Posterior cingulate gyrus (tissue), 11 donors: ENCODE results near the gene NPDC1.
A peak's percentile ranks its signal among the peaks of the same experiment; 100 is the strongest.

Source experiments
- DNase-seq, 10 donors: peaks; one replicate each; pipeline versions ENCODE4 v3.0.0 to v3.0.0-alpha.2; 2020 to 2021; ENCODE audit warnings: mixed read lengths in 3 of 10
- intact Hi-C: fragments of 100-400 bp; cut with DNase I; formaldehyde crosslinking; loops from one replicate; pipeline ENCODE4 v1.15.1; 2023

Gene NPDC1, protein sequence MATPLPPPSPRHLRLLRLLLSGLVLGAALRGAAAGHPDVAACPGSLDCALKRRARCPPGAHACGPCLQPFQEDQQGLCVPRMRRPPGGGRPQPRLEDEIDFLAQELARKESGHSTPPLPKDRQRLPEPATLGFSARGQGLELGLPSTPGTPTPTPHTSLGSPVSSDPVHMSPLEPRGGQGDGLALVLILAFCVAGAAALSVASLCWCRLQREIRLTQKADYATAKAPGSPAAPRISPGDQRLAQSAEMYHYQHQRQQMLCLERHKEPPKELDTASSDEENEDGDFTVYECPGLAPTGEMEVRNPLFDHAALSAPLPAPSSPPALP

DNA sequence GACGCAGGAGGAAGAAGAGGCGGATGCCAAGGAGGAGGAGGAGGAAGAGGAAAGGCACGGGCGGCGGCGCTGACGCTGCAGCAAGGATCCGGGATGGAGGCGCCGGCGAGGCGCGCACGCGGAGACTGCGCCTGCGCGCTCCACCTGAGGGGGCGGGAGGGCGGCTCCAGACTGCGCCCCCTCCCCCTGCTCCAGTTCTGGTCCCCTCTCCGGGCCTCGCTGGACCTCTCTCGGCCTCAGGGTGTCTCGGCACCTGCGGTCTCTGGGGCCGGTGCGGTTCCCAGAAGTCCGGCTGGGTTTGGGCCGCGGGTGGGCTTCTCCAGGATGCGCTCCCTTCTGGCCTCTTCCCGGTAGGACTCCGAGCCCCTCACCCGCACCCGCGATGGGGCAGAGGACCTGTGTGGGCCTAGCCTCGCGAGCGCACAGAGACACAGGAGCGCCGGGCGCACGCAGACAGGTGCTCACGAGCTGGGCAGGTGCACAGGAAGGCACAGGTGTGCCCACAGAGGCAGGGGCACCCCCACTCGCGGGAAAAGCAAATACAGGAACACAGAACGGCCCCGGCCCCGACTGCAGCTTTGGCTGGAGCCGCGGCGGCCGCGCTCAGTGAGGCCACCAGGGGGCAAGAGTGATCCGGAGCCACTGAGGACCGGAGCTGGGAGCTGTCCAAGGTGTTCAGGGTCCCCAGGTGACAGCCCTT is at the start of gene NPDC1:
Gene NPDC1 (minus strand): TSS at position 90 of the 700 bp plus-strand sequence. CDS start 188 bp downstream, outside the sequence.
- peak in 9 of 10 donors; percentile 72 to 96 (median 80) for DNase-seq
- intact Hi-C loops = no loop called here

DNA sequence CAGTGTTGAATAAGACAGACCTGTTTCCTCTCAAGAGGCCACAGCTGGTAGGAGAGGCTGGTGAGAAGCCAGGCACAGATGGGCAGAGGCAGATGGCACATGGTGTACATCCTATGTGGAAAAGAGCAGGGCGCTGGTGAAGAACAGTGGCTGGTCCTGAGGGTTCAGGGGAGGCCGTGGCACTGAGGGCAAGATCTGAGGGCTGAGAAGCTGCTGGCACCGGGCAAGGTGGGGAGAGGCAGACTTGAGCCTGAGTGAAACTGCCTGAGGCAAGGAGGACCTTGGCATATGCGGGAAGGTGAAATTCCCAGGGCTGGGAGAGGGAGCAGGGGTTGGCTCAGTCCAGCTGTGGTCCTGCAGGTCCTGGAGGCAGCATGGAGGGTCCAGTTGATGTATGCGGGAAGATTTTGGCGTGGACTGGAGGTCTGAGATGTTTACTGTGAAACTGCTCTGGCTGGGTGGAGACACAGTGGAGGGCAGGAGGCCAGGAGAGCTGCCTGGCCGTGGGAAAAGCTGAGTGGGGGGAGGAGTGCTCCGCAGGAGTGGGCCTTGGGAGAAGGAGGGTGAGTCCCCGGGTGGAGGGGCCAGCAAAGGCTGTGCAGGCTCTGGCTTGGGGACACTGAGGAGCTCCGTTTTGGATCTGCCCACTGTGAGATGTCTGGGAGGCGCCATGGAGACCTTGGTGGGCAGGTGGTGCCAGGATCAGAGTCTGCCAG is 43.4 kb upstream of the NPDC1 start:
- intact Hi-C loops = no loop called here
- peak in 1 of 10 donors; percentile 84 for DNase-seq

DNA sequence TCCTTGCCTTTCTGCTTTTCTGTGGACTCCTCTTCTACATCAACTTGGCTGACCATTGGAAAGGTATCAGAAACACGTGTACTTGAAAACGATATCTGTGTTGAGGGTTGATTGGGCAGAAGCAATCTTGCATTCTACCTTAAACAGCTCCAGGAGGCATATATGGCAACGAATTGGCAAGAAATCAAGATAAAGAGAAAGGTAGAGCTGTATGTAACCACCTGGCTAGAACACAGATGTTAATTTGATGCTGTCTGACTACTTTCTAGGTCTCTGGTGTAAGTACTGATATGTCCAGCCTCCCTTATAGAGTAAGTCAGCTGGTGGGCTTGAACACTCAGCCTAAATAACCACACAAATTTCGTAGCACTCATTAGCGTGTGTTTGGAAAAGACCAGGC is 42.1 kb upstream of the NPDC1 start:
- intact Hi-C loops = no loop called here

DNA sequence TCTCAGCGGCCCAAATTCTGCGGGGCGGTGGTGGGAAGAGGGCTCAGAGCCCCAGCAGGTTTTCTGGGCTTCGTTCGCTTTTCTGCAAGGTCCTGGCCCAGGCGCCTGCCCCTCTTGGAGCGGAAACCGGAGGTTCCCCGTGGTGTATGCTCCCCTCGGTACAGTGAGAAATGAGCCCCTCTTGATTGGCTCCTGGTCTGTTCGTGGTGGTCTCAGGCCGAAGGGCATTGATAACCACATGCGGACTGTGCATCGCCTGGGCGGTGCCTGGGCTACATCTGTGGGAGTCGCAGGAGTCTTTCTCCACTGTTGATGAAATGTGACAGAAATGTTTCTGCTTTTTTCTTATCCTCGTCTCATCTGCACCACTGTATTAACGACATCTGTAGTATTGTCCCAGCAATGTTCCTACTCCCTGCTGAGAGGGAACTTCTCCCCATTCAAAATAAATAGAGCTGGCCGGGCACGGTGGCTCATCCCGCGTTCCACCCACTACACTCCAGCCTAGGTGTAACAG is 41.5 kb upstream of the NPDC1 start:
- DNase-seq = no peak
- intact Hi-C loops = no loop called here

More for the DNA sequence above, 42.1 kb upstream of the NPDC1 start:
- no peak for DNase-seq

DNA sequence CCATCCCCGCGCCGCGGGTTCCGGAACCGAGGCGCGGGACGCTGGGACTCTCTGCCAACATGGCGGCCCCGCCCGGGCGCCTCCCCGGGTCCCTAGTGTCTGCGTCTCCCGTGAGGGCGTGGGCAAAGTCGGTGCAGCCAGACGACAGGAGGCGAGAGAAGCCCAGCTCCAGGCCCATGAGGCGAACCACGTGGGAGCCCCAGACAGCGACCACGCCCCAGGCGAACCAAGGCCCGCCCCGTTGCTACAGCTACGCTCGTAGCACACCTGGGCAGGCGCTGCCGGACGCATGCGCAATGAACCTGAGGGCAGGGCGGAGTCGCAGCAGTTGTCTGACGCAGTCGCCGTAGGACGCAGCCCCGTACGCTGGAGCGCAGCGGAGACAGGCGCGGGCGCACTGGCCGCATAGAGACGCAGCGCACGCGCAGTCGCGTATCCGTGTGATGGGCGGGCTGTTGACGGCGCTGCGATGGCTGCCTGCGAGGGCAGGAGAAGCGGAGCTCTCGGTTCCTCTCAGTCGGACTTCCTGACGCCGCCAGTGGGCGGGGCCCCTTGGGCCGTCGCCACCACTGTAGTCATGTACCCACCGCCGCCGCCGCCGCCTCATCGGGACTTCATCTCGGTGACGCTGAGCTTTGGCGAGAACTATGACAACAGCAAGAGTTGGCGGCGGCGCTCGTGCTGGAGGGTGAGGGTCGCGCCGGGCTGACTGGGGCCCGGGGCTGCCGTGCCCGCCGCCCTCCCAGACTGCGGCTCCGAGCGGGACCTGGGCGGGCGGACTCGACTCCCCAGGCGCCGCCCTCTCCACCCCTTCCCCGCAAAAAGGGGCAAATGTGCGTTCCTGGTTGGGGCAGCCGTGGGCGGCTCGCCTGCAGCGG is 40.8 kb upstream of the NPDC1 start, which contains the start of gene MAN1B1:
Gene MAN1B1 (plus strand): TSS at position 455 of the 878 bp plus-strand sequence. CDS start 15 bp downstream, at position 470.
- peak; percentile 93 to 99 (median 96) for DNase-seq
- intact Hi-C loops = no loop called here

DNA sequence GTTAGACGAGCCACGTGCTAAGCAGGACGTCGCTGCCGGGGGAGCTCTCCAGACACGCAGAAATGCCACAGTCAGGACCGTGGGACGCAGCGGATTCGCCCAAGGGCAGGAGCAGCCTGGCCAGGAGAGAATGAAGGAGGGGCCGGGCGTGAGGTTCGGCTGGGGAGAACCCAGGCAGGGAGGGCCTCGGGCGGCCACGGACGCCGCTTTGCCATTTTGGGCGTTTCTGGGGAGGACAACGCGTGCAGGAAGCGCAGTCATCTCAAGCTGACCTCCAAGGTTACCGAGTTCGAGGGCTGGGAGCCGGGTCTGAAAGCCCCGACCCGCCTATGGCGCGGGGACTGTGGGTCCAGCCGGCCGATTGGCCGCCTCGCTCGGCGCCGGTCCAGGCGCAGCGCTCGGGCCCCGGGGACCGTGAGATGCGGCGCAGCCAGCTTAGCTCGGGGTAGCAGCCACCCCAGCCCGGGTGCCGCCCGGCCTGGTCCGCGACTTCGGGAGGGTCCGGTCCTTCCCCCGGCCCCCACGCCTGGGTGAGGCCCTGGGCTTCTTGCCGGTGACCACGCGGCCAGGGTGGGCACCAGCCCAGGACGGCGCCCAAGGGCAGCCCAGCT is 40.0 kb upstream of the NPDC1 start:
- intact Hi-C loops = no loop called here
- peak in 1 of 10 donors; percentile 86 for DNase-seq

DNA sequence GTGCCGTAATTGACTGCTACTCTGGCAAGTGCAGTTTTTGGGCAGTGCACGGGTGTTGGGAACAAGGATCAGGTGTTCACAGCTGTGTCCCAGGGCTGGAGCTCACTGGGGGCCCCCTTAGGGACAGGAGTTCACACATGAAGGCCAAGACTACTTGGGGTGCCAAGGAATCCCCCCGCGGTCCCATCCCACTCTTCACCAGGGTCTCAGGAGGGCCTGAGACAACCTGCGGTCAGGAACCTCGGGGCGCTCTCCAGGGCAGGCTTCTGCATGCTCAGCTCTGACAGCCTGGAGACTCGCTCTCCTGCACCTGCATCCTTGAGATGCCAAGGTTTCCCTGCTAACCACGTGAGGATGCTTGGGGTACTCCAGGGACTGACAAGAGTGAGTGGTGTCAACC is 38.5 kb upstream of the NPDC1 start:
- intact Hi-C loops = no loop called here

DNA sequence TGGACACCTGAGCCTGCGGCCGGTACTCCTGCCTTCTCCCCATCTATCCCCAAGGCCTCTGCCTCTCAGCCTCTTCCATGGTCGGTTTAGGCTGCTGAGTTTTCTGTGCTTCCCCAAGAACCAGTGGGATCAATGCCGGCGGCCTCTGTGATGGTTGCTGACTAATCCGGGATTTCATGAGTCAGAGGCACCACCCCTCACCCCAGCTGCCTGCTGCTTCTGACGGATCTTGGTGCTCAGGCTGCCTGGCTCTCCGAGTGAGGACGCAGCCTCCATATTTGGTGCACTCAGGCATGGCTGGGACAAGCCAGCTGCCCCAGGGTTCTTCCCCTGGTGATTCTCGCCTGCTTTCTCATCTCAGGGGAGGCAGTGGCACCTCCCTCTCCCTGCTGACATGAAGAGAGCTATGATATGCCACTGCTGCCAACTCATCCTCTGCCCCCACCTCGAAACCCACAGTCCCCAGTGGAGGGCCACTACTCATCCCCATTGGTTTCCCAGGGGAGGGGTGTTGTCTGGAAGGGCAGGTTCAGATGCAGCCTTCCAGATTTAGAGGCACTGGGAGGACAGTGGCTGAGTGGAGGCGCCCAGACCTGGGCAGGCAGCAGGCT is 37.5 kb upstream of the NPDC1 start:
- intact Hi-C loops = no loop called here
- DNase-seq = peak in 7 of 10 donors; percentile 56 to 95 (median 83)

More for the DNA sequence above, 38.5 kb upstream of the NPDC1 start:
- peak in 1 of 10 donors; percentile 82 for DNase-seq

DNA sequence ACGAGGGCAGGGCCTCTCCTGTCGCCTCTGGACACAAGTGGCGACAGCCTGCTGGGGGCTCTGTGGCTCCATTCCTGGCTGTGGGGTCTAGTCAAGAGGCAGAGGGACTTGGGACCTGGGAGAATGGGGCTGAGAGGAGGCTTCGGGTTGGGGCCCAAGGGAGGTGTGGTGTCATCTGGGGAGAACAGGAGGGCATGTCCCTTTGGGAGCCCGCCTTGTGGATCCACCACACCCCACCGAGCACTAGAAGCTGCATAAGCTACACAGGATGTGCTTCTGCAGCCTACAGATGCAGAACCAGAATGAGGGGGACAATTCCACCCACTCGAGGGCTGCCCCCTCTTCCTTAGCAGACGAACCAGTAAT is 36.9 kb upstream of the NPDC1 start:
- peak in 1 of 10 donors; percentile 62 for DNase-seq
- intact Hi-C loops = no loop called here

DNA sequence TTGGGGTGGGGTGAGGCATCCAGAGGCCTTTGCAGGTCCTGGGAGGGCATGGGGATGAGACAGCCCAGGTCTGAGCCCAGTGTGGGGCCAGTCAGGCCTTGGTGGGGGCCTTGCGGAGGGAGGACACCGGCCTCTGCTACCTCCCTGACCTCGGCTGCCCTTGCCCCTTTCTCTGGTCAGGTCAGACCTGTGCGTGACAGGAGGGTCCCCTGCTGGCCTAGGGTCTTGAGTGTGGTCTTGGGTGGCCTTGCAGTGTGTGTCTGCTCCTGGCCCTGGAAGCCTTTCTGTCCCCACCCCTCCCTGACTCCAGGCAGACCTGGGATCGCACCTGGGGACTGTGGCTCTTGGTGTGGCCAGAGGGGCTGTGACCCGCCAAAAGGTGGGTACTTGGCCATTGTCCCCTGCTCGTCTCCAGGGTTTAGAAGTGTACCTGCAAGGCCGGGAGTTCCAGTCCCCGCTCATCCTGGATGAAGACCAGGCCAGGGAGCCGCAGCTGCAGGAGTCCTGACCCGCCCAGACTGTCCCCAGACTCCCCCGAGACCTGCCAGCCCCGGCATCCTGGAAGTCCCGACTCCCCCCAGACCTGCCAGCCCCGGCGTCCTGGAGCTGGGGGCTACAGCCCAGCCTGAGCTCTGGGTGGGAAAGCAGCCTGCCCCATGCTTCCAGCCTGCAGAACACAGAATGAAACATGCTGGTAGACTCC is 36.4 kb upstream of the NPDC1 start:
- DNase-seq = peak in 1 of 10 donors; percentile 76
- intact Hi-C loops = no loop called here

DNA sequence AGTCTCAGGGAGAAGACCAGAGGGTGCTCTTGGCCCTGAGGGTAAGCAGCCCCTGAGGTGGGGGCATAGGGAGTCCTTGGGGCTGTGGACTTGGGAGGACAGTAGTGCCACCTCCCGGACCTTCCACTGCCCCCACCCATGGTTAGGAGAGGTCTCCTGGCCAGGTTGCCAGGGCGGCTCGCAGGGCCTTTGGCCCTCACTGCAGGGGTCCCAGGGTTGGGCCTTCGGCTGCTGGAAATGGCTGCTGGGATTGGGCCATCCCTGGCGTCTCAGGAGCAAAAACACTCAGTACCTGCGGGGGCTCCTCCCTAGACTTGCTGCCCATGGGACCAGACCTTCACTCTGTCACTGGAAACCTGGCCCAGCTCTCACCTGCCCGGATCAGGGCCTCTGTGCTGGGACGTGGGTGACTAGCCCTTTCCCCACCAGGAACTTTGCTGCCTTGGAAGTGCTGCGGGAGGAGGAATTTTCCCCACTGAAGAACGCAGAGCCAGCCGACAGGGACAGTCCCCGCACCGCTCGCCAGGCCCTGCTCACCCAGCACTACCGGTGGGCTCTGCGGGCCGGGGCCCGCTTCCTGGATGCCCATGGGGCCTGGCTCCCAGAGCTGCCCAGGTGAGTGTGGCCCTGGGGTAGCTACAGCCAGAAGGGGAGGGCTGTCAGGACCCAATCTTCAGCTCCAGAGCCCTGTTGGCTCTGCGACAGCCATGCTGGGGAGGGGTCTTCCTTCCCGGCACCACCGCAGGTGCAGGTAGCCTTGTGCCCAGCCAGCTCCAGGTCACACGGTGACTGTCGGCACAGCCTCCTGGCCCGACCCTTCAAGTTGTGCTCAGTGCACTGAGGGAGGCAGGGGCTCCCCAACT is 34.5 kb upstream of the NPDC1 start:
- intact Hi-C loops = no loop called here
- peak in 1 of 10 donors; percentile 72 for DNase-seq

DNA sequence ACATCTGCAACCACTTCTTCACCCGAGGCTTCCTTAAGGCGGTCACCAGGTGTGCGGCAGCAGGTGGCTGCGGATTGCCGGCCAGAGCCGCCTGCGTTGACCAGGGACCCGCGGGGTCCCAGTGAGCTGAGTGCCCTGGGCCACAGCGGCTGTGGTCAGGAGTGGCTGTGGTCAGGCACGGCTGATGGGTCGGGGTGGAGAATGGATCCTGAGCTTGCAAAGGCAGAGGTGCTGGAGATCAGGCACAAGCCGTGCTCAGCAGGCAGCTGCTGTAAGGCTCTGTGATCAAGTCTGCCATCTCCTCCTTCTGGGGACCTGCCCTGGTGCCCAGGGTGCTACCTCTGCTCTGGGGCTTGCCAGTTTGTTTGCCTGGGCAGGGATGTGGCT is 33.4 kb upstream of the NPDC1 start:
- intact Hi-C loops = no loop called here
- DNase-seq = peak in 1 of 10 donors; percentile 79

DNA sequence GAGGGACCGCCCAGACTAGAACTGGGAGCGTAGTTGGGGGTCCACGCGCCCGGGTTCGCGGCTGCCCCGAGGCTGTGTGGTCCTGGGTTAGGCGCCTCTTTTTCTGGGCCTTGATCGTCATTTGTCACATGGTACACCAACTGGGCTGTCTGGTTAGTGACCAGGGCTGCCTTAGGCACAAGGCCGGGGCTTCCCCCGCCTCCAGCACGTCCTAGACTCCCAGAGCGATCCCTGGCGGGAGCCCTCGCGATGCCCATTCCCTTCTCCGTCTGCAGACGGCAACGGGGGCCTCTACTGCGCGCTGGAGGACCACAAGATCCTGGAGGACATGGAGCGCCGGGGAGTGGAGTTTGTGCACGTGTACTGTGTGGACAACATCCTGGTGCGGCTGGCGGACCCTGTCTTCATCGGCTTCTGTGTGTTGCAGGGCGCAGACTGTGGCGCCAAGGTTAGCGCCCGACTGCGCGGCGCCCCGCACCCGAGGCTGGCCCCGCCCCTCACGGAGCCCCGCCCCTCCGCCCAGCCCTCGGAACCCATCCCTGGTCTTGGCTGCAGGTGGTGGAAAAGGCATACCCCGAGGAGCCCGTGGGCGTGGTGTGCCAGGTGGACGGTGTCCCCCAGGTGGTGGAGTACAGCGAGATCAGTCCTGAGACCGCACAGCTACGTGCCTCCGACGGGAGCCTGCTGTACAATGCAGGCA is 32.9 kb upstream of the NPDC1 start:
- intact Hi-C loops = no loop called here
- peak in 1 of 10 donors; percentile 69 for DNase-seq

DNA sequence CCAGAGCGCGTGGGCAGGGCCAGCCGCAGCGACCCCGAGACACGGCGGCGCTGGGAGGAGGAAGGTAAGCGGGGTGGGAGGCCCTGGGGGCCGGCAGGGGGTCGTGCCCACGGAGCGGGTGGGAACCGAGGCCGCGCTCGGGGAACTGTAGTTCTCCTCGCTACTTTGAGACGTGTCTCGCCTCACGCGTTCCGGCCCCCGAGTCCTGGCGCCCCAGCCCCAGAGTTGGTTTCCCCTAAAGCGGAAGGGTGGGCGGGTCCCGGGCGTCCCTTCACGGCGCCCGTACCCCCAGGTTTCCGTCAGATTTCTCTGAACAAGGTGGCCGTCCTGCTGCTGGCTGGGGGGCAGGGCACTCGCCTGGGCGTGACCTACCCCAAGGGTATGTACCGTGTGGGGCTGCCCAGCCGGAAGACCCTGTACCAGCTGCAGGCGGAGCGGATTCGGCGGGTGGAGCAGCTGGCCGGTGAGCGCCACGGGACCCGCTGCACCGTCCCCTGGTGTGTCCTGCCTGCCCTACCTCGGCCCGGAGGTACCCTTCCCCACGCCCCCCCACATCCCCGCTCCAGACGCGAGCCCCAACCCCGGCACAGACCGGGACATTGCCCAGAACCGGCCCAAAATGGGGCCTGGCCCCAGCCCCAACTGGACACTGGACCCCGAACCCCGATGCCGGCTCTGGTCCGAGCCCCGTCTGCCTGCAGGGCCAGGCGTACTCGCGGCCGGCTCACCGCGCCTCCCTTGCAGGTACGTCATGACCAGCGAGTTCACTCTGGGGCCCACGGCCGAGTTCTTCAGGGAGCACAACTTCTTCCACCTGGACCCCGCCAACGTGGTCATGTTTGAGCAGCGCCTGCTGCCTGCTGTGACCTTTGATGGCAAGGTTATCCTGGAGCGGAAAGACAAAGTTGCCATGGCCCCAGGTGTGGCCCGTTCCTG is 32.0 kb upstream of the NPDC1 start:
- intact Hi-C loops = no loop called here
- peak in 1 of 10 donors; percentile 89 for DNase-seq

DNA sequence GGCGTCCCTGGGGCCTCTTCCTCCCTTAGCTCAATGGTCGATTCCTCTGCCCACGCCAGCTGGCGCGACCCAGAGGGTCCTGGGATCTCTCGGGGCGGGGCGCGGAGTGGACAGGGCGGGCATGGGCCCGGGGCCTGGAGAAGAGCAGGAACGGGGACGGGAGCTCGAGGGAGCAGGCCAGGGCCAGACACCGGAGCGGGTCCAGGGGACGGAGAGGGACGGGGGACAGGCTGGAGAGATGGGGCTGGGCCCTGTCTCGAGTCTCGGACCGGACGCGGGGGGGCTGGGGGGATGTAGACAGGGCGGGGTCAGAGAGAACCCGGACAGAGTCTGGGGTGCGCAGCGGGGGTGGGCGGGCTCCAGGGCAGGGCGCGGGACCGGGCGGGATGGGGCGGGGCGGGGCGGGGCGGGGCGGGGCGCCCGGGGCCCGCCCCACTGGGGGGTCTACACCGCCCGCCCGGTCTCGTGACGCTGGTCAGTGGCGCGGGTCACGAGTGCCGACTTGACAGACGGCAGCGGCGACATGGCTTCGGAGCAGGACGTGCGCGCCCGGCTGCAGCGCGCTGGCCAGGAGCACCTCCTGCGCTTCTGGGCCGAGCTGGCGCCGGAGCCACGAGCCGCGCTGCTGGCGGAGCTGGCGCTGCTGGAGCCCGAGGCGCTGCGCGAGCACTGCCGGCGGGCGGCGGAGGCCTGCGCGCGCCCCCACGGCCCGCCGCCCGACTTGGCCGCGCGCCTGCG is 31.2 kb upstream of the NPDC1 start, which contains the start of gene UAP1L1:
Gene UAP1L1 (plus strand): TSS at position 508 of the 738 bp plus-strand sequence. CDS start 16 bp downstream, at position 524.
- DNase-seq = peak; percentile 75 to 98 (median 83)
- intact Hi-C loops = no loop called here
